MM.1S (cell line): ENCODE data around the gene IL2RA.
"Not testable (repeated sequence)": the region's sequence is repeated elsewhere in the genome, so short reads cannot be mapped to it uniquely, and the experiment has no call there.

Experiments
- EZH2 ChIP-seq: fragments of 300-600 bp; sonication (generic); optimal IDR thresholded peaks from 2 replicates; pipeline ENCODE3; 2017; ENCODE audit warnings: low read depth, mild to moderate bottlenecking, antibody characterized with exemption, low read length, mixed read lengths
- TF ChIP-seq, protein P1 (sequence below): fragments of 300-600 bp; sonication (generic); IDR thresholded peaks from 2 replicates; pipeline ENCODE4 v1.5.1; 2016; ENCODE audit warnings: antibody characterized with exemption, low read length, mixed read lengths

DNA sequence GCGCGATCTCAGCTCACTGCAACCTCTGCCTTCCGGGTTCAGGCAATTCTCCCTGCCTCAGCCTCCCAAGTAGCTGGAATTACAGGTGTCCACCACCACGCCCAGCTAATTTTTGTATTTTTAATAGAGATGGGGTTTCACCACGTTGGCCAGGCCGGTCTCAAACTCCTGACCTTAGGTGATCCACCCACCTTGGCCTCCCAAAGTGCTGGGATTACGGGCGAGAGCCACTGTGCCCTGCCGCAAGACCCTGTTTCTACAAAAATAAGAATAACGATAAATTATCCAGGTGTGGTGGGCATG, 101.2 kb downstream of the IL2RA start:
- TF ChIP-seq EZH2: not testable (repeated sequence)
- TF ChIP-seq, protein P1, sequence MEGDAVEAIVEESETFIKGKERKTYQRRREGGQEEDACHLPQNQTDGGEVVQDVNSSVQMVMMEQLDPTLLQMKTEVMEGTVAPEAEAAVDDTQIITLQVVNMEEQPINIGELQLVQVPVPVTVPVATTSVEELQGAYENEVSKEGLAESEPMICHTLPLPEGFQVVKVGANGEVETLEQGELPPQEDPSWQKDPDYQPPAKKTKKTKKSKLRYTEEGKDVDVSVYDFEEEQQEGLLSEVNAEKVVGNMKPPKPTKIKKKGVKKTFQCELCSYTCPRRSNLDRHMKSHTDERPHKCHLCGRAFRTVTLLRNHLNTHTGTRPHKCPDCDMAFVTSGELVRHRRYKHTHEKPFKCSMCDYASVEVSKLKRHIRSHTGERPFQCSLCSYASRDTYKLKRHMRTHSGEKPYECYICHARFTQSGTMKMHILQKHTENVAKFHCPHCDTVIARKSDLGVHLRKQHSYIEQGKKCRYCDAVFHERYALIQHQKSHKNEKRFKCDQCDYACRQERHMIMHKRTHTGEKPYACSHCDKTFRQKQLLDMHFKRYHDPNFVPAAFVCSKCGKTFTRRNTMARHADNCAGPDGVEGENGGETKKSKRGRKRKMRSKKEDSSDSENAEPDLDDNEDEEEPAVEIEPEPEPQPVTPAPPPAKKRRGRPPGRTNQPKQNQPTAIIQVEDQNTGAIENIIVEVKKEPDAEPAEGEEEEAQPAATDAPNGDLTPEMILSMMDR: not testable (repeated sequence)
